GM19023 (cell line): ENCODE data around the gene TRERF1.
"Not testable (repeated sequence)": the region's sequence is repeated elsewhere in the genome, so short reads cannot be mapped to it uniquely, and the experiment has no call there.

ENCODE experiments used
- ATAC-seq: cut with Tn5 transposase; IDR thresholded peaks from one replicate; pipeline ENCODE4 v1.9.1; 2021; ENCODE audit warnings: mild to moderate bottlenecking, moderate library complexity; ENCODE audit not compliant: unreplicated experiment

The TRERF1 gene

DNA sequence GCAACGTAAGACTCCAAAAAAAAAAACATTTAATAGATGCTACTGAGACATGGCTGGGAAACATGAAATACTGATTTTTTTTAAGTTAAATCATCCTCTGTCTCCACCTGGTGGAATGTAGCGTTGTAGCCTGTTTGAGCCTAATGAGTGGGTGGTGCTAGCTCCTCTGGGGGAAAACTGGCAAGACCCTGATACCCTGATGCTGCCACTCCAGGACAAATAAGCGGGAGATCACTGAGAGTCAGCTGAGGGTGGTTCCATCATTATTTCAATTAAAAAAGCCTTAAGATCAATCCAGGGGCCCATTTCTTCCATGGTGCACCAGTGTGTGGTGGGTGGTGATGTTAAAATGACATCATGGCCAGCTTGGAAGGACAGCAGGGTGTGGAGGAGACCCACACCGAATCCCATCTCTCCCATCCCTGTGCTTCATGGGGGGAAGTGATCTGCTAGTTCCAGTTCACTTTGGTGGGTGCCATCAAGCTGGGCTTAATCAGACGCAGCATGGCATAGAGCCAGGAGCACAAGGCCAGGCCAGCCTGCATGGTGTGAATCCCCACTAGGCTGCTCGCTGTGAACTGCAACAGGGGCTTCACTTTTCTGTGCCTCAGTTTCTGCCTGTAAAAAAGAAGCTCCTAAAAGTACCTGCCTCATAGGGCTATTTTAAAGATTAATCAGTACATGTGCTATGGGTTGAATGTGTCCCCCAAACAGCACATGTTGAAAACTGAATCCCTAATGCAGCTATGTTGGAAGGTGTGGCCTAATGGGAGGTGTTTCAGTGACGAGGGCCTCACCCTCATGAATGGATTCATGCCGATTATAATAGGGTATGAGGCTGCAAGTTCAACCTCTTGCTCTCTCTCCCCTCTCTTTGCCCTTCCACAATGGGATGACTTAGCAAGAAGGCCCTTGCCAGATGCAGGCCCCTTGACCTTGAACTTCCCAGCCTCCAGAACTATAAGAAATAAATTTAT is 221.1 kb downstream of the TRERF1 start:
- no peak for ATAC-seq

DNA sequence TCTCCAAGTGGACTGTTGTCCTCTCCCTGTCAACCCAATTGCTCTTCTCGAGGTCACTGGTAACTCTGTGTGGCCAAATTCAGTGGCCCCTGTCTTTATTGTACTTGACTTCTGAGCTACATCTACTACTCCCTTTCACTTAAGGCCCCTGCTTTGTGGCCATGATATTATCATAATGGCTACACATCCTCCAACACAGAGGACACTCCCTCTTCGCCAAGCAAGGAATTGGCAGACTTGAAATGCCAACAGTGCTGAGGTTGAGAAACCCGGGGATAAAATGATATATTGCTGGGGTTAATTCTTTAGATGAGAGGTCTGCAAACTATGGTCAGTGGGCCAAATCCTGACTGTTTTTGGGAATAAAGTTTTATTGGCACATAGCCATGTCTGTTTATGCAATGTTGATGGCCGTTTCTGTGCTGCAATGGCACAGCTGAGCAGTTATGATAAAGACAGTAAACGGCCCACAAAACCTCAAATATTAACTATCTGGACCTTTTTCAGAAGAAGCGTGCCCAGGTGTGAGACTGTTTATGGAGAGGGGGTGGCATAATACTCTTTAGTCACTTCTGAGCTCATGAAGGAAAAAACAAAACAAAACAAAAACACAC is 222.1 kb downstream of the TRERF1 start:
- no peak for ATAC-seq

DNA sequence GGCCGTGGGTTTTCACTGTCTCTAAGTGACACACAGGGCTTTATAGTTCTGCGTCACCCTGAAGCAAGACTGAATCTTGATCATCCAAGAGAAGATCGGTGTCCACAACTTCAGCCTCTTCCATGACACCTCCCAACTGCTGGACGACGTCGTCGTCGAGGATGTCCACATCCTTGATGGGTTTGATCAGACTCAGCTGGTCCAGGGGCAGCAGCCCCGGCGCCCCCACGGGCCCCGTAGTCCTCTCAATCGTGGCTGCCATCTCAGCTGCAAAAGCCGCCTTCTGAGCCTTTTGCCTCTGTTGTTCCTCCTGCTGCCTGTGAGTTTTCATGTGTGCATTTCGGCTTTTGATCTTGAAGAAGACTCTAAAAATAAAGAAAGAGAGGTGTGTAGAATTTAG is 223.4 kb downstream of the TRERF1 start:
- no peak for ATAC-seq

DNA sequence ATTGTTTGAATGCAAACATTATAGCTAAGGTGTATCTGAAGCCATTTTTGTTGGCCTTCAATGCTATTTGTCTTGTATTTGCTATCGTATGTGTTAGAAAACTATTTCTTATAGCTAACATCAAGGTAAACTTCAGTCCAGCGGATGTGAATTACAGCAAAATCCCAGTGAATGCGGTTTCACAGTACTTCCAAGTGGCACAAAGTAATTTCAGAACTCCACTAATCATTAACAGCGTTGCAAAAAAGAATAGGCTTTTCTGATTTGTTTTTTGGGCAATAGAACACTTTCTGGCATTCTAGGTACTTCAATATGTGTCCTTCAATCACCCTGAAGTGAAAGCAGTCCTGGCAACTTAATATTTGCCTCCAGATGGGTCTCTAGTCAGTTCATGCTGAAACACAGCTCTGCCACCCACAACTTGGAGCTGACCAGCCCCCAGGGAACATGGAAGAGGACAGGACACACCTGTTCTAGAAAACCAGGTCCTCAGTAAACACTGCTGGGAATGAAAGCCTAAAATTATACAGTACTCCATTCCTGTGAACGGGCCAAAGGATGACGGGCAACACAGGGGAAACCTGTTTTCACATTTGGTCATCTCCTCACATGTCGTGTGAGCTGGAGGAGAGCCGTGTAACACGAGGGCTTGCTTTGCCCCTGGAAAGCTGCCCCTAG is 224.4 kb downstream of the TRERF1 start:
- ATAC-seq: no peak

DNA sequence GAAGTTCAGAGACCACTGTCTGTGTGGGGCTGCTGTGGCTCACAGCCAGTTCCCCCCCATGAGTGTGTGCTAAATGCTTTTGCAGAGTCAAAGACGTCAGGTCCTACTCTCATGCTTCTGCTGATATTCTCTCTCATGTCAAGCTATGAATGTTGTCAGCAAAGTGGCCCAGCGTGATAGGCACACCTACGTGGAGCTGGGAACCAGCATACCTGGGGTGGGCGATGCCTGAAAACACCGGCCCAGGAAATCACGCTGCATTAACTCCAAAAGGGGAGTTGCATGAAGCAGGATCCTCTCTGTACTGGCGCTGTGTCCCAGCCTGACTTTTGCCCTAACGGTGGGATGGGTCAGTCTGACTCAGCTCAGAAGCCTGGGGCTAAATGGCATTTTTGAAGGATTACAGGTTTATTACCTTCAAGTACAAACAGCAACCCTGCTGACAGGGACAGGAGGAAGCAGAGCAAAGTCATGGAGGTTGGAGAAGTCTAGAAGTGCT is 225.0 kb downstream of the TRERF1 start:
- ATAC-seq: no peak

DNA sequence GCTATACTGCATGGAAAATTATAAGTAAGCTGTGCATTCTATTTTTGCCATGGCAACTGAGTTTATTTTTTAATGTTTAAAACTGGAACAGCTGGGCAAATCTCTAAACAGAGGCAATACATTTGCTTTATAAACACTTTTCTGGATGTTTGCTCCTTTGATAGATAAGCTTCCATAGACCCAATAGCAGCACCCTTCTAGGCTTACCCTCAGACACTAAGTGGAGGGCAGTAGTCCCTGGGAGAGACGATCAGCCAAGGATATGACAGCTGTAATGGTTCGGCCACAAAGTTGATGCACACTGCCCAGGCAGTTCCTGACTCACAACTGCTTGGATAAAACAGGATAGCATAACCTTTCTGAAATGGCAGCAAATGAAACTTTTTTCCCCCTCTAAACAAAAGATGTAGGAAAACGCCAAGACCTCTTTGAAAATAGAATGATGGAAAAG is 225.5 kb downstream of the TRERF1 start:
- no peak for ATAC-seq

DNA sequence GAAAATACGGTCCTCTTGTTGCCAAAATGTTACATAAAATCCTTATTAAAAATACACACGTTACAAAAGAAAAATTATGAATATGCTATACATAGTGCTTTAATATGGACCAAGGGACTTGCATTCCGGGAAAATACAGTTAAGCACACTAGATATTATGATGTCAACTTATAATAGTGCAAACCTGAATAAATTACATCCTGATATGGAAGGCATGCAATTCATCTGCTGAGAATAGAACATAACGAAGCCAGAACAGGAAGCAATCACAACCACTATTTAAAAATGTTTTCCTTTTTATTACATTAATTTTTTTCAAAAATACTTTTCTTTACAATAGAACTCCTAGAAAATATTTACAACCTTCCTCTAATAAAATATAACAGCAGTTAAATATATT is 226.3 kb downstream of the TRERF1 start:
- ATAC-seq: no peak

DNA sequence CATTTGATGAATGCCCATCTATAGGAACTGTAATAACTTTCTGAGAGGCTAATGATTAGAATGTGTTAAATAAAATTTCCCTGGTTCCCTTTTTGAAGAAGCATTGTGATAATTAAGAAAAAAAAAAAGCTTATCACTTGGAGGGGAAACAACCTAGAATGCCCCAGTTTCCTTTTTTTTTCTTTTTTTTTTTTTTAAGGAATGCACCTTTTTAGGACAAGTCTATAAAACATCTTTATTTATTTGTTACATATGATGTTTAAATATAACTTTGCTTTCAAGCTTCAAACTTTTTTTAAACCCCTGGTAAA is 226.7 kb downstream of the TRERF1 start:
- no peak for ATAC-seq

DNA sequence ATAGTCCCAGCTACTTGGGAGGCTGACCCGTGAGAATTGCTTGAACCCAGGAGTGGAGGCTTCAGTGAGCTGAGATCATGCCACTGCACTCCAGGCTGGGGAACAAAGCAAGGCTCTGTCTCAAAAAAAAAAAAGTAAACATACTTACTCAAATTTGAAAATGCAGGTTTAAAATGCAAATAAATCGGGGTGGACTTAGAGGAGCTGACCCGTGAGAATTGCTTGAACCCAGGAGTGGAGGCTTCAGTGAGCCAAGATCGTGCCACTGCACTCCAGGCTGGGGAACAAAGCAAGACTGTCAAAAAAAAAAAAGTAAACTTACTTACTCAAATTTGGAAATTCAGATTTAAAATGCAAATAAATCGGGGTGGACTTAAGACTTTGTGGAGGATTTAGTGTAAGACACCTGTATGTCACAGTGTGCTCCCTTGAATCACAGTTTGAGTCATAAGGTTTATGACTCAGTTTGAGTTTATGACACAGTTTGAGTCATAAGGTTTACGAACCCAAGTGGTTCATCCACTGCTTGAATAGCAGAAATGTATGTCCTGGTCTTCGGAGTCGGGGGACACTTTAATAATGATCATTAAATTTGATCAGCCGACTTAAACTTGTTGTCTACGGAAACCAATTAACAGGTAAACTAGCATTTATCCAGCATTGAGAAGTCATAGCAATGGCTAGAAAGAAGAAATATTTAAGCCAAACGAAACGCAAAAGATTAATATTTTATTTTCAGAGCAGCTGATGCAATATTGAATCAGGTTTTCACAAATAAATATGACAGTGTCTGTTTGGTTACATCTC is 227.3 kb downstream of the TRERF1 start:
- ATAC-seq: peak; percentile 91

DNA sequence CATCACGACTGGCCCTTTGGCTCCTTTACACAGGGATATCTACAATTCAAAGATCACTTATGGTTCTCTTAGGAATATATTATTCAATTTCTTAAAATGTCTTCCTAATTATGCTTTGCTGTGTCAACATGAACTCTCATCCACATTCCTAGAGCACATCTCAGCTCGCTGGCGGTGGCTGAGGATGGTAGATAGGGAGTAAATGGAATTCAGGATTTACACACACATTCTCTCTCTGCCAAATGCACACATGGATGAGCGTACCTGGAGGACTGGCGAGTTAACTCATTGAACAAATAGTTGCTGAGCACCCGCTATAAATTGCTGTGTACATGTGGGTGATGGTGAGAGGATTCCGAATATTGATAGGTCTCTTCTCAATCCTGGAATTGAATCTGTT is 229.3 kb downstream of the TRERF1 start:
- no peak for ATAC-seq

DNA sequence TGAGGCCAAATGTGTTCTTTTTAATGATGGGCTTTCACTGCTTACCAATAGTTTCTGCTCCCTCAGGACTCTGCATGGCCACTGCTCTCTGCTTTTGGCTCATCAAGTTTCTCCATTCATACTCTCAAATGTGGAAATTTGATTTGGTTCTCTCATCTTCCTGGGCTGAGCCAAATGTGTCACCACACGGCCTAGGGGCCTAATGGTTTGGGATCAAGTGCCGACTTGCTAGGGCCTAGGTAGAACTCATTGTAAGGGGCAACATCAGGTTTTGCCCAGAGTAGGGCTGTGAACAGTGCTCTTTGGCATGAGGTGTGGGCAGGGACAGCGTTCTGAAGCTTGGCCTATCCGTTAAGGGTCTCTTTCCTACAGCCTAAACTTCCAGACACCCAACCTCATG is 230.2 kb downstream of the TRERF1 start:
- ATAC-seq: no peak

DNA sequence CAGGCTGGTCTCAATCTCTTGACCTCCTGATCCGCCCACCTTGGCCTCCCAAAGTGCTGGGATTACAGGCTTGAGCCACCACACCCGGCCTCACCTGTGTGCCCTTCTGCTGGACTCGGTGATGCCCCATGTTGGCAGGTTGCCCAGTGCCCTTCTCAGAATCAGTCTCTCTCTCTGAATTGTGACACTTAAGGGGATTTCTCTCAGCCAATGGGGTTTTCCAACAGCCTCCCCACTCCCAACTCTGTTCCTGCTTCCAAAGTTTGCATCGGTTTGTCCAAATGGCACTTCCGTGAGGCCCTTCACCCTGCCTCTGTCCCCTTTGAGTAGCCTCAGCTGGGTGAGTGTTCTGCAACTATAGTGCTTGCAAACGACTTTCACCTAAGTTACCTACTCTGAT is 230.9 kb downstream of the TRERF1 start:
- ATAC-seq: no peak

DNA sequence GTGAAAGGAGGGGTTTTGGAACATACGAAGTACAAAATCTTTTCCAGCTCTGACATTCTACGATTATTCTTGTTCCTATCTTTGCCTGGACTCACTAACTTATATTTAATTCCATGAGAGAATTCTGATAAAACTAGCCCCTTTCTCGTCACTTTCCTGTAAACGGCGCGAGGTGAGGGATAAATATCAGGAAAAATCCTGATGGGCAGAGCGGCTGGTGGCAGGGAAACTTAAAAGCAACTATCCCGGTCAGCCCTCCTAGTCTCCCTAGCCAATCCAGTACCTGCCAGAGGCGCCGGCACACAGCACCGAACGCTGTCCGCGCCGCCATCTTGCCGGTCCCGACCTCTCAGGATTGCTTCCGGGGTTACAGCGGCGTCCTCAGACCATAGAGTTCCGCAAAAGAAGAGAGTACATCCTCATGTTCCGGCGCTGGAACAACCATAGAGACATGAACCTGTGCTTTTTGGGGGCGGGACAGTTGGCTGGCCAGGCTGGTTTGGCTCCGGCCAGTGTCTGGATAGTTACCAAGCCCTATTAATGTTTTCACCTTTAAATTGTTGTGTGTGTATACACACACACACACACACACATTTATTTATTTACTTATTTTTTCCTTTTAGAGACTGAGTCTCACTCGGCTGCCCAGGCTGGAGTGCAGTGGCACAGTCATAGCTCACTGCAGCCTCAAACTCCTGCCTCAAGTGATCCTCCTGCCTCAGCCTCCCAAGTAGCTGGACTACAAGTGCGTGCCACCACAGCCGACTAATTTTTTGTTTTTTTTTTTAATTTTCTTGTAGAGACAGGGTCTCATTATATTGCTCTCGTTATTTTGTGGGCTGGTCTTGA is 234.0 kb downstream of the TRERF1 start, which contains the start of gene MRPS10:
Gene MRPS10 (minus strand): TSS at position 343 of the 849 bp plus-strand sequence. CDS start 12 bp downstream, at position 331.
- ATAC-seq: peak; percentile 92

DNA sequence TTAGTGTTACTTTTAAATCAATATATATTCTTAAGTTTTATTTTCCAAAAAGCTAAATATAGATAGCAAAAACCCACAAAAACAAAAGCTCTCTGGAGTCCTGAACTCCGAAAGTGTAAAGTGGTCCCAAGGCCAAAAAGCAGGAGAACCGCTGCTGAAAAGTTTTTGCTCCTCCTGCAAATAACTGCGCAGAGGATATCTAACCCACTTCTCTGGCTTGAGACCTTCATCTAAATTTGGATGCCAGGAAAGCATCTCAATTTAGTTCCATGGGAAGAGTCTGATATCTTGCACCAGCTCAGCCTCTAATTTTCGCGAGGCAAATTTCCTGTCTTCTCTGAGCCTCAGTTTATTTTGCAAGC is 234.6 kb downstream of the TRERF1 start:
- no peak for ATAC-seq

DNA sequence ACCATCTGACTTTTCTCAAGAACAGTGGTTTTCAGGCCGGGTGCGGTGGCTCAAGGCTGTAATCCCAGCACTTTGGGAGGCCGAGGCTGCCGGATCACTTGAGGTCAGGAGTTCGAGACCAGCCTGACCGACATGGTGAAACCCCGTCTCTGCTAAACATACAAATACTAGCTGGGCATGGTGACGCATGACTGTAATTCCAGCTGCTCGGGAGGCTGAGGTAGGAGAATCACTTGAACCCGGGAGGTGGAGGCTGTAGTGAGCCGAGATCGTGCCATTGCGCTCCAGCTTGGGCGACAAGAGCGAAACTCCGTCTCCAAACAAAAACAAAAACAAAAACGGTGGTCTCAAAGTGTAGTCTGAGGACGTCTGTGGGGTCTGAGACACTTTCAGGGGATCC is 235.2 kb downstream of the TRERF1 start:
- ATAC-seq: not testable (repeated sequence)

DNA sequence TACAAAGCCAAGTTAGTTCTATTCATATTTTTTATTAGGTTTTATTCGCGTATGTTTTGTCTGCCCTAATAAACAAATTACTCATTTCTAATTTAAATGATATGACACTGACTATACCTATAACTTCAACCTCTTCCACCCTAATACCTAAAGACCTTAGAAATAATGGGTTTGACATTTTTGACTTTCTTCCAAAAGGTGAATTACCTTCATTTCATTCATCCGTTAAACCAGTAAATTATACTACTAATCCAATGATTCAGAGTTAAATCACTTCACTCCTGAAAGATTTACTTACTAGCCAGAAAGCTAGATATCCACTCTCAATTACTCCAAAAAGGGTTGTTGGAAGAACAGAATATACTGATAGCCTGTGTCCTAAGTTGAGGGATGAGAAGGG is 239.3 kb downstream of the TRERF1 start:
- ATAC-seq: no peak

DNA sequence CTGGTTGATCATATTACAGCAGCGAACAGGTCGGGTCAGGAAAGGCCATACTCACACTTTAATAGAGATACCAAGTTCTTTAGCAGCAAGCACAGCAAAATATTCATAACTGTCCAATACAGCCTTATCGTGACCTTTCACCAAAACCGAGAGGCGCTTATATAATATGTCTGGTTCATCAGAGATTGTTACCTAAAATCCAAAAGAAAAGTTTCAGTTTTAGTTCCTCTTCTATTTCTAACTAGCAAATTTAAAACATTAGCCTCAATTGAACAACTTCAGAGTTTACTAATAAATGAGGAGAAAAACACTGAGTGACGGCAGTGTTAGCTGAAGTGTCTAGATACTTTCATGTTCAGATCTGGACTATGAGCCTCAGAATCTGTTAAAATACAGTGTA is 240.0 kb downstream of the TRERF1 start:
- no peak for ATAC-seq

DNA sequence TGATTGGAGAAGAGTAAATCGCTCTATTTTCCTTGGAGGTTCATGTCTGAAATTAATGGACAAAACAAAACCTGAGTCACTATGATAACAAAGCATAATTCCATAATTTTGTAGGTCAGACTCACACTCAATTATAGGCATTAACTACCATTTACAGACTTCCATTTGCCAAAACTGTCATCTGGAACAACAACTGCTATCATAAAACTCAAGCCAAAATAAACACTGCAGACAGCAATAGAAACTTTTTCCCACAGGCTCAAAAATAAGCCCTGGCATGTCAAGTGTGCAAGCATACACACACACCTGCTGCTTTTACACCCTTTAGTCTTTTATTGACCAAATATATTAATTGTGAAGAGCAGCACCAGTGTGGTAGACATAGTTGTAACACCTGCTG is 241.2 kb downstream of the TRERF1 start:
- ATAC-seq: no peak

DNA sequence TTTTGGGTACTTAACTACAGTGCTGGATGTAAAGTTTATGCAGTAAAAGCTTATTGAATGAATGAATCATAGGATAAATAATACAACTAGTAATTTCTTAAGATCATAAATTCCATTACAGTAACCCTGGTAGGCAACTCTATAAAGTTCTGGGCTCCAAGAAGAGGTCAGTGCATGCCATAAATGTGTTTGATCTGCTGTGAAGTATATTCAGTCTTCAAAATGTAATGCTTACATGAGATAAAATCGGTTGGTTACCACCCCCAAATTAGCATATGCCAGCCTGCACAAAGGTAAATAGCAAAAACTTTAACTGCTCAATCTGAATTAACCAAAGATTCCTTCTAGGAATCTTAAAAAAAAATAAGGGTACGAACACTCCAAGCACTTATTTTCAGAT is 244.2 kb downstream of the TRERF1 start:
- ATAC-seq: not testable (repeated sequence)

DNA sequence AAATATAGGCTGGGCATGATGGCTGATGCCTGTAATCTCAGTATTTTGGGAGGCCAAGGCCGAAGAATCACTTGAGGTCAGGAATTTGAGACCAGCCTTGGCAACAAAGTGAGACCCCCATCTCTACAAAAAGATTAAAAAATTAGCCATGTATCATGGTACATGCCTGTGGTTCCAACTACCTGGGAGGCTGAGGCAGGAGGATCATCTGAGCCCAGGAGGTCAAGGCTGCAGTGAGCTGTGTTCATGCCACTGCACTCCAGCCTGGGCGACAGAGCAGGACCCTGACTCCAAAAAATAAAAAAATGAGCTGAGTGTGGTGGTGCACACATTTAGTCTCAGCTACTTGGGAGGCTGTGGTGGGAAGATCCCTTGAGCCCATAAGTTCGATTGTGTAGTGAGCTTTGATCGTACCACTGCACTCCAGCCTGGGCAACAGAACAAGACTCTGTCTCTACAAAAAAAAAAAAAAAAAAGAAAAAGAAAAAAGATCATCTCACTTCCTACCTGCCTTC is 246.9 kb downstream of the TRERF1 start:
- ATAC-seq: no peak
